Gastroesophageal sphincter (tissue), 3 donors: ENCODE measurements around the gene PRKAG2.

ENCODE experiments used
- CTCF ChIP-seq, 4 experiments: fragments of 200-600 bp in 2 of 4; fragments of 450-650 bp in 2 of 4; sonication (generic) in 1 of 4; IDR thresholded peaks; one replicate each; pipeline ENCODE4 v1.5.1; 2017 to 2019; ENCODE audit warnings: antibody characterized with exemption in 4 of 4, mild to moderate bottlenecking in 2 of 4, moderate library complexity in 2 of 4
- POLR2A ChIP-seq, 2 donors: fragments of 450-650 bp; IDR thresholded peaks; one replicate each; pipeline ENCODE4 v1.6.1; 2017; ENCODE audit warnings: antibody characterized with exemption in 2 of 2, mild to moderate bottlenecking in 2 of 2, moderate library complexity in 1 of 2
- POLR2AphosphoS5 ChIP-seq: sonication (generic); formaldehyde crosslinking; IDR thresholded peaks from one replicate; pipeline ENCODE4 v1.6.1; 2017; ENCODE audit warnings: antibody characterized with exemption

- TF ChIP-seq CTCF (IDR thresholded peaks at IDR 0.05) (no peak), POLR2AphosphoS5 (no peak), POLR2A (IDR thresholded peaks at IDR 0.05) (no peak)
Measured at GRCh38 chr7:151918510-151918843, 41.6 kb upstream of the PRKAG2 start.
